Caco-2 (cell line): ENCODE results near the gene WNT7A. TPM values are rescaled to one million over a fixed set of nuclear protein-coding genes. Genes with fewer than 3 reads are reported as not detected.

ENCODE experiments used
- BruUV-seq: library from RNA; stranded (reverse); fragments of 400-500 nt; replicated peaks from 2 replicates; lab custom pipeline; 2021; lab: Mats Ljungman, UMichigan
- CTCF ChIA-PET: fragments of 300-600 bp; sonication (Branson Sonifier 250); formaldehyde crosslinking; loops from one replicate; lab custom pipeline; 2022; ENCODE audit warnings: antibody characterized with exemption; lab: Charles Lee
- POLR2A ChIA-PET: fragments of 300-600 bp; sonication (Branson Sonifier 250); formaldehyde crosslinking; loops from one replicate; lab custom pipeline; 2022; ENCODE audit warnings: antibody characterized with exemption; lab: Charles Lee
- DNase-seq, 2 experiments: peaks; one replicate each; pipeline versions ENCODE4 v3.0.0 to v3.0.0-alpha.2; 2020 to 2022
- H3K27me3 ChIP-seq: replicated peaks from 2 replicates; pipeline ENCODE4 v1.6.0; 2011; ENCODE audit warnings: low read length; ENCODE audit not compliant: control insufficient read depth, insufficient read depth
- H3K36me3 ChIP-seq: 2 replicates; pipeline ENCODE4 v1.5.1; 2011; ENCODE audit warnings: low read length; ENCODE audit not compliant: control insufficient read depth, insufficient read depth
- H3K4me1 ChIP-seq: fragments of 250-450 bp; sonication (Bioruptor Pico); 2 replicates; pipeline ENCODE4 v1.5.1; 2020; ENCODE audit warnings: mild to moderate bottlenecking
- H3K4me3 ChIP-seq: 2 replicates; pipeline ENCODE4 v1.5.1; 2011; ENCODE audit warnings: low read depth, mild to moderate bottlenecking, control low read depth, low read length
- H3K9me3 ChIP-seq: fragments of 250-450 bp; sonication (Bioruptor Pico); 2 replicates; pipeline ENCODE4 v1.5.1; 2020; ENCODE audit warnings: mild to moderate bottlenecking, moderate library complexity
- H3K27ac Mint-ChIP-seq: one replicate; pipeline ENCODE4 v1.8.0; 2022; ENCODE audit warnings: mixed read lengths; ENCODE audit not compliant: unreplicated experiment
- H3K27me3 Mint-ChIP-seq: one replicate; pipeline ENCODE4 v1.8.0; 2022; ENCODE audit warnings: mixed read lengths; ENCODE audit not compliant: insufficient read depth, unreplicated experiment
- H3K36me3 Mint-ChIP-seq: one replicate; pipeline ENCODE4 v1.8.0; 2022; ENCODE audit warnings: mild to moderate bottlenecking, mixed read lengths; ENCODE audit not compliant: insufficient read depth, unreplicated experiment
- H3K4me1 Mint-ChIP-seq: one replicate; pipeline ENCODE4 v1.8.0; 2022; ENCODE audit warnings: low read depth, mixed read lengths; ENCODE audit not compliant: unreplicated experiment
- H3K4me3 Mint-ChIP-seq: one replicate; pipeline ENCODE4 v1.8.0; 2022; ENCODE audit warnings: mild to moderate bottlenecking, moderate library complexity, mixed read lengths; ENCODE audit not compliant: unreplicated experiment
- H3K9me3 Mint-ChIP-seq: one replicate; pipeline ENCODE4 v1.8.0; 2022; ENCODE audit warnings: mixed read lengths; ENCODE audit not compliant: unreplicated experiment
- CTCF ChIP-seq, 2 experiments: fragments of 200-600 bp in 1 of 2; IDR thresholded peaks; 1 replicate in 1 of 2; 2 replicates in 1 of 2; pipeline versions ENCODE4 v1.5.1 to v1.8.0; 2011 to 2022; ENCODE audit warnings: antibody characterized with exemption in 1 of 2, control low read depth in 1 of 2, inconsistent platforms in 1 of 2, low read depth in 1 of 2, low read length in 1 of 2, mild to moderate bottlenecking in 1 of 2, moderate library complexity in 1 of 2; ENCODE audit not compliant: insufficient read depth in 1 of 2, severe bottlenecking in 1 of 2, unreplicated experiment in 1 of 2
- intact Hi-C: fragments of 100-400 bp; cut with micrococcal nuclease; formaldehyde crosslinking; loops from one replicate; pipeline ENCODE4 v1.10.0; 2022; ENCODE audit not compliant: unreplicated experiment
- total RNA-seq: library from RNA; stranded (reverse); gene quantifications from 2 replicates; pipeline ENCODE4 v1.2.3, GENCODE V29; 2022

Gene WNT7A
- total RNA-seq, 1 experiment from 2014 or later: 1.1 TPM

GRCh38 chr3:13812034-13812471 is 67.8 kb downstream of the WNT7A start:
- H3K9me3 ChIP-seq: peaks cover 22% of the 10 kb centered on the region
- H3K36me3 ChIP-seq: no peaks in the 10 kb centered on the region
- intact Hi-C loops: no loop called here
- no peaks in the 10 kb centered on the region for H3K4me1 Mint-ChIP-seq
- ChIA-PET POLR2A (no interaction called here), CTCF (no interaction called here)
- H3K36me3 Mint-ChIP-seq: peaks cover 9% of the 10 kb centered on the region
- no peak for TF ChIP-seq CTCF (IDR thresholded peaks at IDR 0.05; ENCODE audit: insufficient read depth in 1 of 2, low read depth in 1 of 2, low read length in 1 of 2, severe bottlenecking in 1 of 2, unreplicated experiment in 1 of 2)
- H3K4me3 Mint-ChIP-seq: no peak overlapping the region
- no peak for DNase-seq
- no peaks in the 10 kb centered on the region for H3K27me3 ChIP-seq
- peaks cover 24% of the 10 kb centered on the region for H3K9me3 Mint-ChIP-seq
- no TSS peak for BruUV-seq
- no peaks in the 10 kb centered on the region for H3K4me1 ChIP-seq
- H3K27me3 Mint-ChIP-seq: peaks cover 8% of the 10 kb centered on the region
- H3K4me3 ChIP-seq: no peak overlapping the region
- H3K27ac Mint-ChIP-seq: no peak overlapping the region

DNA sequence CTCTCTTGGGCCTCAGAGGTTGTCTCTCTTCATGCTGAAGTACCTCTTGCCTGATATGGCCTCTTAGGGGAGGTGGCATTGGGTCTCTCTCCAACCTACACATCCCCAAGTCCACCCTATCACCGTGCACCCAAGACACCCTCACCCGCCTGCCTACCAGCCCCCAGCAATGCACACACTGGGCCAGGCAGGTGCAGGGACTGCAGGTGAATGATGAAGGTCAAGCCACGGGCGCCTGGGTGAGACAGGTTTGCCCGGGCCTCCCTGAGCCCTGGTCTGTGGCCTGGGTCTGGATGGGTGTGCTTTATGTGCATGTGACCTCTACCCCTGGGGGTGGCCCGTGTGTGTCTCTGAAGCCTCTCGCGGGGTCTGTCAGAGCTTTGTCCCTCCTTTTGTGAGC is 68.3 kb downstream of the WNT7A start:
- TF ChIP-seq CTCF (IDR thresholded peaks at IDR 0.05; ENCODE audit: insufficient read depth in 1 of 2, low read depth in 1 of 2, low read length in 1 of 2, severe bottlenecking in 1 of 2, unreplicated experiment in 1 of 2): no peak
- ChIA-PET POLR2A (no interaction called here), CTCF (no interaction called here)
- Histone ChIP-seq H3K27me3 (no peaks in the 10 kb centered on the region), H3K36me3 (no peaks in the 10 kb centered on the region), H3K4me1 (no peaks in the 10 kb centered on the region), H3K4me3 (no peak overlapping the region), H3K9me3 (peaks cover 22% of the 10 kb centered on the region)
- no peak for DNase-seq
- H3K36me3 Mint-ChIP-seq: peaks cover 5% of the 10 kb centered on the region
- H3K4me3 Mint-ChIP-seq: no peak overlapping the region
- H3K27ac Mint-ChIP-seq: no peak overlapping the region
- peaks cover 7% of the 10 kb centered on the region for H3K27me3 Mint-ChIP-seq
- BruUV-seq: no TSS peak
- intact Hi-C loops: no loop called here
- peaks cover 20% of the 10 kb centered on the region for H3K9me3 Mint-ChIP-seq
- H3K4me1 Mint-ChIP-seq: no peaks in the 10 kb centered on the region

- H3K4me3 Mint-ChIP-seq: no peak overlapping the region
- no peaks in the 10 kb centered on the region for H3K36me3 ChIP-seq
- DNase-seq: no peak
- H3K27me3 Mint-ChIP-seq: peaks cover 16% of the 10 kb centered on the region
- H3K4me1 ChIP-seq: no peaks in the 10 kb centered on the region
- H3K4me3 ChIP-seq: no peak overlapping the region
- TF ChIP-seq CTCF (IDR thresholded peaks at IDR 0.05; ENCODE audit: insufficient read depth in 1 of 2, low read depth in 1 of 2, low read length in 1 of 2, severe bottlenecking in 1 of 2, unreplicated experiment in 1 of 2): no peak
- H3K27ac Mint-ChIP-seq: no peak overlapping the region
- no peaks in the 10 kb centered on the region for H3K36me3 Mint-ChIP-seq
- POLR2A ChIA-PET: no interaction called here
- H3K9me3 ChIP-seq: no peaks in the 10 kb centered on the region
- CTCF ChIA-PET: no interaction called here
- peaks cover 2% of the 10 kb centered on the region for H3K9me3 Mint-ChIP-seq
- H3K4me1 Mint-ChIP-seq: no peaks in the 10 kb centered on the region
- no TSS peak for BruUV-seq
- intact Hi-C loops: no loop called here
- no peaks in the 10 kb centered on the region for H3K27me3 ChIP-seq
These were observed 71.3 kb downstream of the WNT7A start for GRCh38 chr3:13808550-13808949.
